Putamen (tissue), 1 donor: Measurements from ENCODE around the gene SLC8A1.

Experiments
- DNase-seq: peaks from one replicate; pipeline ENCODE4 v3.0.0-alpha.2; 2016; ENCODE audit warnings: low spot score

Gene SLC8A1

DNA sequence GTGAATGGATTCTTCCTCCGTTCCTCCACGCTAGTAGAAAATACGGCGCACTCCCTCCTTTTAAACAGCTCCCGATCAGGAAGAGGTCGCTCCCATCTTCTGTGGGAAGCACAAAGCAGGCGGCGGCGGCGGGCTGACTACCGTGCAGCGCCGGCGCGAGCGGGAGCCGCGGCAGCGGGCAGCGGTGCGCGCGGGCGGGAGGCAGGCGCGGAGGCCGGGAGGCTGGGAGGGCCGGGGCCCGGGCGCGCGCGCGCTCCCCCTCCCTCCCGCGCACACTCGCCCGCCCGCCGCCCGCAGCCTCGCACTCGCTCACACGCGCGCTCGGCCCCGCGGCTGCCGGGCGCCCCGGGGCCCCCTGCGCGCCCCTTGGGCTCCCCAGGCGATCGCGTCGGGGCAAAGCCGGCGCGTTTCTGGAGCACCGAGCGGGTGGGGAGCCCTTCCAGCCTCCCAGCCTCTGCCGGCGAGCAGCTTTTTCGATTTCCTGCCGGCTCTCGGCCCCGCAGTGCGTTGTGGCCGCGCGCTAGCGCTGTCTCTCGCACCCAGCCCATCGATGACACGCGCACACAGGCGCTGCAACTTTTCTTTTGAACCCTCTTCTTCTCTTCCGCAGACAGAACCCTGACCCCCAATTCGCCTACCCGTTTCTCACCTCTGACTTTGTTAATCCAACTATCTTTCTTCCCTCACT is at the start of gene SLC8A1:
Gene SLC8A1, minus strand, starts transcription at position 173 of the 688 bp plus-strand sequence.
- DNase-seq: peak; percentile 19

DNA sequence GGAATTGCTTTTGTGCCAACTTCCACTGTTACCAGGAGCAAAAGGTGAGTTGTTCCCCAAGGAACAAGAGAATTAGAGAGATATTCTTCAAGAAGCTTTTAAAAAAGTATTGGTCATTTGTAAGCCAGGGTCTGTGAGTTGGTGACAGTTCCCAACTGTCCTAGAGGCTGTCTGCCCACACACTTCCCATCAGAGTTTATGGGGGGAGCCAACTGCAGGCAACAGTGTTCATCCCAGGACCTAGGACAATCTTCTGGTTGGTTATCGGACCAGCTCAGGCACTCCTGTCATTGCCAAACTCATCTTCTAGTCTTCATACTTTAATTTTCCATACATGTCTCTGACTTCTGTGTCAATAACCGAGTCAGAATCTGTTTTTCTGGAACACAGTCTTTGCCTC is 47.5 kb upstream of the SLC8A1 start:
- no peak for DNase-seq

DNA sequence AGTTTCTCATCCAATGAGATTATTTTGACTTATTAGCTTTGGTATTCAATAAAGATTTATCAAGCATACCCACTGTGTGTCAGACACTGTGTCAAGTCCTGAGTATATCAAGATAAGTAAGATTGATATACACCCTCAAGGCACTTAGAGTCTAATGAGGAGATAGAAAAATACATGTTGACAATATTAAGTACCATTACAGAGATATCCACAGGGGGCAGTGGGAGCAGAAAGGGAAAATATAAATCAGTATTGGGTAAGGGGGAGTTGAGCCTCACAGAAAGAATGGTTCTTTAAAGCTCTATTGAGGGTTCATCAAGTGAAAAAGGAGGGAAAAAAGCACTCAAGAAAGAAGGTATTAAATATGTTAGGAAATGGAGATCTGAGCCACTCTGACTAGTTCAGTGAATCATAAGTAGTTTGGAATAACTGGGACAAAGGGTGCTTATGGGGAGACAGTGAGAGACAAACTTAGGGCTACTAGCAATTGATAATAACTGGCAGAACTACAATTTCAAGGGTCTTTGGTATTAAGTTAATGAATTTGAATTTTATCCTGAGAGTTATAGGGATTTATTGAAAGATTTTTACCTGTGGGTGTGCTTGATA is 45.5 kb upstream of the SLC8A1 start:
- no peak for DNase-seq

DNA sequence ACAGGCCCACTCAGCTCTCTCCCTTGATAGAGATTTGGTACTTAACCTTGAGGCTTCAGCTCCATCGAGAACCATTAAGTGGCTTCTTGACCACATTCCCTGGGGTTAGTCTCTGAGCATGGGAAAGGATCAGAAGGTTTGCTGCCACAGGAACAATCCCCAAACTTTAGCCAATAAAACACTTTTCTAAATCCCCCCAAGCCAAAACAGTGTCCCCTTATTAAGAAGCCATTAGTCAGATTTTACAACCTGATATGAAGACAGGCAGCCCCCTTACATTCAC is 37.7 kb upstream of the SLC8A1 start:
- no peak for DNase-seq

DNA sequence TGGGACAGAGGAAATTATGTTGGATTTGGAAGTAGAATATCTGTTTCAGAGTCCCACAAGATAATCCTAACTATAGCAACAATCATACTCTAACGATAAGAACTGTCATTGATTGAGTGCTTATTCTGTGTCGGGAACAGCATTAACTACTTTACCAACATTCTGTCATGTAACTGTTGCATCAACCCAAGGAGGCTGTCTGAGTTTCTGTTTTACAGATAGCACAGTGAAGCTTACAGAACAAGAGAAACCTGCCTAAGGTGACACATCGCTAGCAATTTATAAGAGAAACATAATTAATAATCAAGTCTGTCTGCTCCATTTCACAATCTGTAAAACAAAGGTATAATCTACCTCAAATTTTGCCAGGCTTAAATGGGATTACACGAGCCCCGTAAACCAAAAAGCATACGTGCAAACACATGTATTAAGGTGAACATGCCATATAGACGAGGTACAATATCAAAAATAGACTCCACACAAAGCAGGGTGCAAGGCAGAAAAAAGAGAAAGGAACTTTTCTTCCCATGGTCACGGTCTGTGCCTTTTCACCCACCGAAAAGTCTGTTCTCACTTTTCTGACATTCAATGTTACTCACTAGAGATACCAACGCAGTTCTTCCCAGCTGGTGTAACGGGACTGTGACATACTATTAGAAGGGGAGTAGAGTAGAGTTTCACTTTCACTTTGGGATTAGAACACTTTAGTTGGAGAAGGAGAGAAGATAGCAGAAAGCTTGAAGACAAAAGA is 37.2 kb upstream of the SLC8A1 start:
- no peak for DNase-seq

DNA sequence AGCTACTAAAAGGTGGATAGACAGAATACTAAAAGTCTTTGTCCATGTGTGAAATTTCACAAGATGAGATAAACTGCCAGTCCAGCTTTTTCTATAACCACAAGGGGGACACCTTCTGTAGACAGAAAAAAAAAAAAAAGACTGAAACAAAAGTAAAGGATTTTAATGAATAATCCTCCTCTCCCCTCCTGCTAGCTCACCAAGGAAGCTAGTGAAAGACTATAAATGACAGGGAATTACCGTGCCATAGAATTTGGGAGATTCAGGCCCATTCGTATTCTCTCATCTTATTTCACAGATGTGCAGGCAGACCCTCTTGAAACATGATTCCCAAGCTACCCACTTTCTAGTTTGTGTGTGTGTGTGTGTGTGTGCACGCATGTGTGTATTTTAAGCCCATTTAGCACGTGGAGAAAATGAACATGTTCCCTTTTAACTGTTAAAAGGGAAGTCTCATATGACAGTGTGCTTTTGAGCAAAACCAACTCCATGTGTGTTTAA is 36.3 kb upstream of the SLC8A1 start:
- DNase-seq: no peak

DNA sequence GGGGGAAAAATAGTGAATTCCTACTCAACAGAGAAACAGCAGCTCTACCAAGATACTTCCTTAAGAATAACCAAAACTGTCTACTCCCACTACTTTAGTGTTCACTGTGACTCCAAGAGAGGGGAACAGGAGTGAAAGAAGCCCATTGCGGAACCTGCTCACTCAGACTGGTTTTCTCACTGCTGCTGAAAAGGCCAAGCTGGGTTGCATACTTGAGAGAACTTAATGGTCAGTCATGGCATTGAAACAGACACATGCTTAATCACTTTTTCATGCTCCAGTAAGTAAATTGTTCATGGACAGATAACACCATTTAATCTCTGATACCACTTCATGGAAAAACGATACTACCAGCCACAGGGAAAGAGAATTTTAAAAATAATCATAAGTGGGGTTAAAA is 35.7 kb upstream of the SLC8A1 start:
- peak; percentile 25 for DNase-seq

DNA sequence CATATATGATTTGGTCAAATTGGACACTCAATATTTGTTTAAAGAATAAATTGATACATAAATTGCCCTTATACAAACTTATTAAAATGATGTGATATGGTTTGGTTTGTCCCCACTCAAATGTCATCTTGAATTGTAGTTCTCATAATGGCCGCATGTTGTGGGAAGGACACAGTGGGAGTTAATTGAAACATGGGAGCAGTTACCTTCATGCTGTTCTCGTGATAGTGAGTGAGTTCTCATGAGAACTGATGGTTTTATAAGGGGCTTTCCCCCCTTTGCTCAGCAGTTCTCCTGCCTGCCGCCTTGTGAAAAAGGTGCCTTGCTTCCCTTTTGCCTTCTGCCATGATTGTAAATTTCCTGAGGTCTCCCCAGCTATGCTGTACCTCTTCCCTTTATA is 34.0 kb upstream of the SLC8A1 start:
- DNase-seq: no peak

DNA sequence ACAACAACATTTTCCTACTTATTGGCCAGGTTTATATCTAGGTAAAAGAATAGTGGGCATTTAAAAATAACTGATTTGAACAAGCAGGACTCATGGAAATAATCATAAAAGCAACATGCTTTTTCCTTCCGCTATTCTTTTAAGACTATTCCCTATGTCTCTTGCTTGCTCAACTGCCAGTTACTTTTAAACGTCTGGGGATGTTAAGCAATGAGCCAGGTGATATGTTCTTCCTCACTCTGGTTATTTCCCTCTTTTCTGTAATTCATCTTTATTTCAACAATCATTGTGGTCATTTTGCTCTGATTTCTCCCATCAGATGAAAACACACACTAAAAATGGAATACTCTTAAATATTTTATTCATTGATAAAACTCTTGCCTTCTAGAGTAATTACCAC is 33.4 kb upstream of the SLC8A1 start:
- no peak for DNase-seq

DNA sequence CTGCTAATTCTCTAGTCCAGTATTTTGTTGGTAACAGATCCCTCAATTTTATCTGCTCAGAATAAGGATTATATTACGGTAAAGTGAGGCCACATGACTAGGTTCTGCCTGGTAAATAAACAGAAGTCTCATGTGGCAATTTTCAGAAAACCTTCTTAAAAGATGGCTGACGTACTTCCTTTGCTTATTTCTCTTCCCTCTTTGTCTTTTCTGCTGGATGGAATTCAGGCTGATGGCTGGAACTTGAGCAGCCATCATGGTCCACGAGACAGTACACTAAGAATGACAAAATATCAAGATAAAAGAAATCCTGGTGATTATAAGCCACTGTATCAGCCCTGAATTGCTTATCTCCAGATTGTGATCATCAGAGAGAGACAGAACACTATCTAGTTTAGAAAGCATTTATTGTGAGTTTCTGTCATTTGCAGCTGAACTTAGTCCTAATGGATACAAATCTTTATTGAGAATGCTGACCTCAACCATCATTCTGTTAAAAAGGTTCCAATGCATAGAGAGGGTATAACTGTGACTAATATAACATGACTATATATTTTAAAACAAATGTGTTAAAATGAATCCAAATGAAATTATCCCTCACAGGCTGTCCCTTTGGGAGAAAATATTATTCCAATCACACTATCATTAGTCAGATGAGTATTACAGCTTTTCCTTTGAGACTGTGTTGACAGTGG is 31.8 kb upstream of the SLC8A1 start:
- DNase-seq: no peak

DNA sequence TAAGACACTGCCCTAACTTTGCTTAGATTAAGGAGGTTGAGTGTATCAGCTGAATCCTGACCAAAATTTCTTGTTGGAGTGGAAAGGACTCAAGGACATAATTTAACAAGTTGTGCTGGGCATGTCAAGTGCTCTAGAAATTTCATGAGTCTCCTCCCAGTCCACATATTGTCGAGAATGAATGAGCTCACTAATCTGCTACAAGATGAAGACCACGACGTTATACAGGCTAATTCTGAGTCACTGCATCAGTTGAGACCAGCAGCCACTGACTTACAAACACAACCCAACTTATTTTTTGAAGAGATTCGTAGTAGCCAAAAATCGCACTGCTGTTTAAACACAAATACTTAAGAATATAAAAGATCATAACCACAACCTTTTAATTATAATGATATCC is 28.7 kb upstream of the SLC8A1 start:
- no peak for DNase-seq

DNA sequence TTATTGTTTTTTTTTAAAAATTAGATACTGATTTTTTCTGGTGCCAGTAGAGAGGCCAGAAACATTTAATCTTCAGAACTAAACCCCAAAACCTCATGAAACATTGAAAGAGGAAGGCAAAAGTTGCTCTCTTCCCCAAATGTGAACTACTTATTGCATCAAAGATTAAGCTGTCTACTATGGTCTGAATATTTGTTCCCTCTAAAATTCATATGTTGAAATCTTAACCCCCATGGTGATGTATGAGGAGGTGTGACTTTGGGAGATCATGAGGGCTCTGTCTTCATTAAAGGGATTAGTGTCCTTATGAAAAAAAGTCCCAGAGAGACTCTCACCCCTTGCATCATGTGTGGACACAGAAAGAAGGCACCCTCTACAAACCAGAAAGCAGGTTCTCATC is 28.2 kb upstream of the SLC8A1 start:
- no peak for DNase-seq

DNA sequence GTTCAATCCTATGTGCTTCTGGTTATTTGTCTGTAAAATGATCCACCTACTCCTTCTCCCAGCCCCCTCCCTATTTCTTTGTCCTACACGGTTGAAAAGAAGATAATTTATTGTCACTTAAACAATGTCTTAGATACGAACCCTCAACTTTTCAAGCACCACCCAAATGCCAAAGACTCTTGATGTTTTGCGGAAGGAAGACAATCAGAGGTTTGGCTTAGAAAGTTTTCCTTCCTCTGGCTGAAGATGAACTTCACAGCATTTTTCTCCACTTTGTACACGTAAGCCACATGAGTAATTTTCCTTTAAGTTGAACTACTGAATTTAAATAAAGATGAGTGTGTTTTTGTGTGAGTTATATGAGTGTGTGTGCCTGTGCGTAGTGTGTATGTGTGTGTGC is 25.5 kb upstream of the SLC8A1 start:
- DNase-seq: no peak

DNA sequence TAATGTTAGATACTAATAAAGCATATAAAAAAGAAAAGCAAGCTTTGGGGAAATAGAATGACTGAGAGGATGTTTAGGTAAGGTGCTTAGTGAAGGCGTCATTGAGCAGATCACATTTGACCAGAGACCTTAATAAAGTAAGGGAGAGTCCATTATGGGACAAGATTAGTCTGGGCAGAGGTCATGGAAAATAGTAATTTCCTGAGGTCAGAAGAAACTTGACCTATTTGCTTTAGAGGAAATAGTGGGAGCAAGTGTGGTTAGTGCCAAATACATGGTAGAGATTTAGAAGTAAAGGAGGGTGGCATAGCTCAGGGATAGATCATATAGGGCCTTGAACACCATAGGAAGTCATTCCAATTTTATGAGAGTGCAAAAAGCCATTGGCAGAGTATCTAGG is 24.5 kb upstream of the SLC8A1 start:
- no peak for DNase-seq

DNA sequence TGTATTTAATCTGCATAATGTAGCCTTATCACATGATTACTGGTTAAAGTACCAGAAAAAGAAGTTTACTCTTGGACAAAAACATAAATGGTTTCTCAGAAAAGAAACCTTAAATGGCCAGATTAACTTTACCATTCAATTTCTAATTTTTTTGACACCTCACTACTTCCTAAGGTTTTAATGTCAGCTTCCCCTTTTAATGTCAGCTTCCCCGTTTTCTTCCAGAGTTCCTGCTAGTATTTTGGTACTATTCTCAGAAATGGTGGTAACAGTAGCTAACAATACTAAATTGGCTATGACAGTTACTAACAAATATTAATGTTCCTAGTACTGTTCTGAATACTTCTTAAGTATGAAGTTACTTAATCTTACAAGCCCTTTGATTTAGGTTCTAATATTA is 22.4 kb upstream of the SLC8A1 start:
- no peak for DNase-seq

DNA sequence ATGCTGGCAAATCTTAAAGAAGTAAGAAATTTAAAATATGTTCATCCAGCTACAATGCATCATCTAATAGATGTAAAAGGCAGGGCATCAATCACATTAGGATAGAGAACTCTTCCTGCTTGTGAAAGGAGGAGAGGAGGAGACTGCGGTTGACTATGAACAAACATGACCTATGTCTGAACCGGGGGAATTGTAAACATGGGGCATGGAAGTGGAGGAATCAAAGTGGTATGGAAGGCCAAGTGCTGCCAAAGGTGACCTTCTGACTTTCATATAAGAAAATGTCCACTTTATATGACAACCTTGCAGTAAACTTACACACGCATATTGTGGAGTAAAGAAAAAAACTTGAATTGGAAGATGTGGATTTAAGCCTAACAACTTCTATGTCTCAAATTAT is 20.0 kb upstream of the SLC8A1 start:
- DNase-seq: no peak

DNA sequence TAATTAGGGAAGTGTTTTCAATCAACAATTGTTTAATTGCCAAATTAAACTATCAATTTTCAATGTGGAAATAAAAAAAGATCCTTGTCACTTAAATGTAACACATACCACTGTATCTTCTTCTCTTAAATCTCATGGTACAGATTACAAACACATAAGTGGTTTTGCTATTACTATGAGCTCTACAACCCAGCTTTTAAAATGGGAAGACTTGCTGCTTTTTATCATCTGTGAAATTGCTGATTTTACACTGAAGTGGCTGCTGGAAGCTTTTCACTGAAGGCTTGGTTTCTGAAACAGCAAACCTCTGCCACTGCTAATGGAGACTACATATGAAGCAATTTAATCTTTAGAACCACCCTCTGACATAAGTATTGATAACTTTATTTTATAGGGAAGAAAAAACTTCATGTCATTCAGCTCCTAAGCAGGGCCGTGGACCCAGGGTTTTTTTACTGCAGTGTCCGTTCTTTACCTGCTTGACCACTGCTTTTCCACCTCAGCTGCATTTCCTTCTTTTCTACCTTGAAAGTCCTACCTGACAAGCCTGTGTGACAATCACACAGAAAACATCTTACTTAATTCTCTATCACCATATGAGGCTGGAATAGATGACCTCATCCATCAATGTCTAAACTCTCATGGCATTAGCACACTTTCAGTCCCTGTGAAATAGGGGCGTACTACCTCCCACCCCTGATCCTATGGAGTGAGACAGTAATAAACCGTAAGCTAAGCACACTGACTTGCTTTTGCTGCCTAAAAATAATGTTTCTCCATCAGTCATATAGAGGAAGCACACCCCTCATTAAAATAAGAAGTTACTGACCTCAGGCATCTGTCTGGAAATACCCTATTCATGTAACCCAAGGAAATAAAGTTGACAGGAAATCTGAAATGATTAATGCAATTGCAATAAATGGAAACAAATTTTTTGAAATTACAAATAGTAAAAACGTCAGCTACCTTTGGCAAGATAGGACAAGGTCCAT is 19.2 kb upstream of the SLC8A1 start:
- DNase-seq: no peak

DNA sequence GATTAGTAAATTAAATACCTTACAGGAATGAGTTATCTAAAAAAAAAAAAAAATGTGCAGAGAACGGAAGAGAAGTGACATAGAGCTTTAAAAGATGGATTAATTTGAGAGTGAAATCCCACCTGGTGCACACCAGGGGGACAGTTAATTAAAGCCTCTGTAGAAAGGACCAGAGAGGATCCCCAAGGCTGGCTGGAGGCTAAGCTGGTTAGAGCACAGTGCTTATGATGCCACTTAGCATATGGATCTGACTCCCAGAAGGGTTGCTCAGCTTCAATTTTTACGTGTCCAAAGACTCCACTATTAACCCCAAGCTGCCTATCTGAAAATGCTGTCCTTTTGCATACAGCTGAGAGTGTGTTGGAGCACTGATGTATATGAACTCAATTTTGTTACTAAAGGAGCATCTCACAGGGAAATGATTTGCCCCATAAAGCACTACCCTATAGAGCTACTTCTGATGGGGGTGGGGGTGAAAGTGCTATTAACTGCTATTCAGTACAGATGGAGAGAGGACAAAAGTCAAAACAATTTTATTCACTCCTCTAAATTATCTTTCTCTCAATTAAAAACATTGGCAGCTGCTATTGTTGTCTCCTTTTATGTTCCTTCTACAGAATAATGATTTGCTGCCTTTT is 15.2 kb upstream of the SLC8A1 start:
- no peak for DNase-seq

DNA sequence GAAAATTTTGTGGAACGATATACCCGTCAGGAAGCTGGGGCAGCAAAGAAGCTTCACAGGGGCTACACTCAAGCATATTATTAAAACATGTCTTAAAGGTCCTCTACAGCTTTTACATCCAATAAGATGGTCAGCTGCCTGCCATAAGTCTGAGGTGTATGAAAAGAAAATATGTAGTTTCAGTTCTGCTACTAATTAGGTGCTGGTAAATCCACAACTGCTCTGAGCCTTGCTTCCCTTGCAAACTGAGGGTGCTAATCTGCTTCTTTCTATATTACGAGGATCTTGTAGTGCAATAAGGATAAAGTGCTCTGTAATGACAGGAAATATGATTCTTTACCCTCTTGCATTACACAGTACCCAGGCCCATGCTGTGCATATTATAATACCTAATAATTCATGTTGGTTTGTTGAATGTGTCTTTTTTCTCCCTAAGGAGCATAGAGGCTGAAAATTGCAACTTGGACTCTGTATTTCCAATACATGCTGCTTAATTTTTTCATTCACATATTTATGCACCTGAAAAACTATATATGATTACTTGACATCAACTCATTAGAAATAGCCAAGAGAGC is 14.5 kb upstream of the SLC8A1 start:
- DNase-seq: no peak

DNA sequence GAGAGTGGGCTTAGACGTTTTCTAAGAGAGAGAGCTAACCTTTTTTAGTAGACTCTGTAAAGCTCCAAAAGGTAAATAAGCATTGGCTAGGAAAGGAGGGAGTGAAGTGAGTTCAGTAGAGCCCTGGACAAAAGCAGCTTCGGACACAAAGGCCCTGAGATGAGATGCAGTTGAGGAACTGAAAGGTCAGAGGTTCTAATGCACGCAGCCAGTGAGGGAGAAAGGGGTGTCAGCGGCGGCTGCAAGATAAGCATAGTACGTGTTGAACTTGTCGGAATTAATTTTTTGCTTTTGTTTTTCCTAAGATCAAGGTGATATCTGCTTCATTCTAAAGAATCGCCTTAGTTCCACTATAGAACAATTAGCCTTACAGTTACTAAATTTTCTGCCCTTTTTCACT is 11.2 kb upstream of the SLC8A1 start:
- no peak for DNase-seq

DNA sequence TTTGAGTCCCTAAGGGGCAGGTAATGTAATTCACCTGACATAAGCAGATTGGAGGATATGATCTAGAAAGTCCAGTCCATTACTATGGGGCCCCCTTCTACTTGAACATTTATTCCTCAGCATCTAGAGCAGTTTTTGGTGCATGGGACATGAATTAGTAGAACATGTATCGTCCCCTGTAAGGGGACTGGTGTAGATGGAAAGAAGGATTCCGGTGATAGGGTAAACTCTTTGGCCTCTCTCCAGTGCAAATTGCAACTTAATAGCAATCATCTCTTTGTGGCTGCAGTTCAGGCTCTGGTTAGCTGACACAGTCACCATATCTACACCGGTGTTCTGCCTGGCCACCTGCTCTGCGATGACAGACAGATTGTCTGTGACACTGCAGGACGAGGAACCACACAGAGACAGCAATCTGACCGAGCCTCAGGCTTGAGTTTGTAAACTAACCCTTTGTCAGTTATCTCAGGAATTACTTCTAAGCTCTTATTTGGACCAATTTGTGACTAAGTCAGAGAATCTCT is 6.4 kb upstream of the SLC8A1 start:
- no peak for DNase-seq
